Ishikawa (cell line): ENCODE measurements around the gene DNAH17.

Experiments used
- CEBPB ChIP-seq: IDR thresholded peaks from 2 replicates; pipeline ENCODE4 v1.6.1; 2012
- CREB1 ChIP-seq: IDR thresholded peaks from 2 replicates; pipeline ENCODE4 v1.6.1; 2012; ENCODE audit warnings: low read depth
- EGR1 ChIP-seq: IDR thresholded peaks from 2 replicates; pipeline ENCODE4 v1.6.1; 2012
- EP300 ChIP-seq: IDR thresholded peaks from 2 replicates; pipeline ENCODE4 v1.6.1; 2012; ENCODE audit warnings: borderline replicate concordance
- TAF1 ChIP-seq: IDR thresholded peaks from 2 replicates; pipeline ENCODE4 v1.6.1; 2012; ENCODE audit warnings: low read depth, mild to moderate bottlenecking
- YY1 ChIP-seq: IDR thresholded peaks from 2 replicates; pipeline ENCODE4 v1.6.1; 2012; ENCODE audit warnings: low read depth
- TF ChIP-seq, protein P1 (sequence below): IDR thresholded peaks from 2 replicates; pipeline ENCODE4 v1.6.1; 2012
- TF ChIP-seq, protein P2 (sequence below): IDR thresholded peaks from 2 replicates; pipeline ENCODE4 v1.6.1; 2012; ENCODE audit warnings: low read depth, mild to moderate bottlenecking
- TF ChIP-seq, protein P3 (sequence below): IDR thresholded peaks from 2 replicates; pipeline ENCODE4 v1.6.1; 2012

DNA sequence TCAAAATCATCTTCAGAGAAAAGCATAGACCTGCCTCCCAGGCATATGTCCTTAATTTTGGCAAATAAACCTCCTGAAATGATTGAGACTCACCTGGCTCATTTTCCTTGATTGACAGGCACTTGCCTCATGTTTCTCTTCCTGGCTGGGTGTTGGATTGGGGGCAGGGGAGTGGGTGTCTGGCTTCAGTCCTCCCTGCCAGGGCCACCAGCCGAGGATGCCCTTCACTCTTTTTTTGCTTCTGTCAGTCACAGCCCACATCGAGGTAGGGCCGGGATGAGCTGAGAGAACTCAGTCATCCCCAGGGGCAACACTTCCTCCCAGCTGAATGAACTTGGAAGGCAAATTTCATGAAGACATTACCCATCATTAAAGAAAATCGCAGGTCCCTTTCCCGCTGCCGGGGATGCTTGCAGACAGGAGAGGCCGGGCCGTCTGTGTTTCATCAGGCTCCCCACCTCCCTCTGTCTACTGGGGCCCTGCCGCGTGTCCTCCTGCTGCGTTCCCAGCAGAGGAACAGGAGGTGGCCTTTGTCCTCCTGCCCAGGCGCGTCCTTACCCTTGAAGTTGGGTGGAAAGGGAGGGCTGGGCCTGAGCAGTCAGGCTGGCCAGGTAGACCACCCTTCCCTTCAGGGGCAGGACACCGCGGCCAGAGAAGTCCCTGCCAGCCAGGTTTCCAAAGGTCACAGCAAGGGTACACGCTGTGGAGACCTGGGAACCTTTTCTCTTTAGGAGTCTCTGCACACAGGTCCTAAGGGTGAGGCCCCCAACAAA, 11.2 kb upstream of the DNAH17 start:
- TF ChIP-seq EP300: no peak
- TF ChIP-seq, protein P1, sequence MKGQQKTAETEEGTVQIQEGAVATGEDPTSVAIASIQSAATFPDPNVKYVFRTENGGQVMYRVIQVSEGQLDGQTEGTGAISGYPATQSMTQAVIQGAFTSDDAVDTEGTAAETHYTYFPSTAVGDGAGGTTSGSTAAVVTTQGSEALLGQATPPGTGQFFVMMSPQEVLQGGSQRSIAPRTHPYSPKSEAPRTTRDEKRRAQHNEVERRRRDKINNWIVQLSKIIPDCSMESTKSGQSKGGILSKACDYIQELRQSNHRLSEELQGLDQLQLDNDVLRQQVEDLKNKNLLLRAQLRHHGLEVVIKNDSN: no peak
- TF ChIP-seq, protein P2, sequence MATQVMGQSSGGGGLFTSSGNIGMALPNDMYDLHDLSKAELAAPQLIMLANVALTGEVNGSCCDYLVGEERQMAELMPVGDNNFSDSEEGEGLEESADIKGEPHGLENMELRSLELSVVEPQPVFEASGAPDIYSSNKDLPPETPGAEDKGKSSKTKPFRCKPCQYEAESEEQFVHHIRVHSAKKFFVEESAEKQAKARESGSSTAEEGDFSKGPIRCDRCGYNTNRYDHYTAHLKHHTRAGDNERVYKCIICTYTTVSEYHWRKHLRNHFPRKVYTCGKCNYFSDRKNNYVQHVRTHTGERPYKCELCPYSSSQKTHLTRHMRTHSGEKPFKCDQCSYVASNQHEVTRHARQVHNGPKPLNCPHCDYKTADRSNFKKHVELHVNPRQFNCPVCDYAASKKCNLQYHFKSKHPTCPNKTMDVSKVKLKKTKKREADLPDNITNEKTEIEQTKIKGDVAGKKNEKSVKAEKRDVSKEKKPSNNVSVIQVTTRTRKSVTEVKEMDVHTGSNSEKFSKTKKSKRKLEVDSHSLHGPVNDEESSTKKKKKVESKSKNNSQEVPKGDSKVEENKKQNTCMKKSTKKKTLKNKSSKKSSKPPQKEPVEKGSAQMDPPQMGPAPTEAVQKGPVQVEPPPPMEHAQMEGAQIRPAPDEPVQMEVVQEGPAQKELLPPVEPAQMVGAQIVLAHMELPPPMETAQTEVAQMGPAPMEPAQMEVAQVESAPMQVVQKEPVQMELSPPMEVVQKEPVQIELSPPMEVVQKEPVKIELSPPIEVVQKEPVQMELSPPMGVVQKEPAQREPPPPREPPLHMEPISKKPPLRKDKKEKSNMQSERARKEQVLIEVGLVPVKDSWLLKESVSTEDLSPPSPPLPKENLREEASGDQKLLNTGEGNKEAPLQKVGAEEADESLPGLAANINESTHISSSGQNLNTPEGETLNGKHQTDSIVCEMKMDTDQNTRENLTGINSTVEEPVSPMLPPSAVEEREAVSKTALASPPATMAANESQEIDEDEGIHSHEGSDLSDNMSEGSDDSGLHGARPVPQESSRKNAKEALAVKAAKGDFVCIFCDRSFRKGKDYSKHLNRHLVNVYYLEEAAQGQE: no peak
- TF ChIP-seq CREB1: no peak
- no peak for TF ChIP-seq CEBPB
- TF ChIP-seq, protein P3, sequence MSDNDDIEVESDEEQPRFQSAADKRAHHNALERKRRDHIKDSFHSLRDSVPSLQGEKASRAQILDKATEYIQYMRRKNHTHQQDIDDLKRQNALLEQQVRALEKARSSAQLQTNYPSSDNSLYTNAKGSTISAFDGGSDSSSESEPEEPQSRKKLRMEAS: no peak
- no peak for TF ChIP-seq YY1
- TF ChIP-seq TAF1: no peak
- no peak for TF ChIP-seq EGR1
